GM04503 (cell line): ENCODE results near the gene CELSR3.
A peak's percentile ranks its signal among the peaks of the same experiment; 100 is the strongest.

ENCODE experiments used
- DNase-seq: peaks from one replicate; pipeline ENCODE4 v3.0.0-alpha.2; 2012; ENCODE audit warnings: low read depth

The CELSR3 gene

DNA sequence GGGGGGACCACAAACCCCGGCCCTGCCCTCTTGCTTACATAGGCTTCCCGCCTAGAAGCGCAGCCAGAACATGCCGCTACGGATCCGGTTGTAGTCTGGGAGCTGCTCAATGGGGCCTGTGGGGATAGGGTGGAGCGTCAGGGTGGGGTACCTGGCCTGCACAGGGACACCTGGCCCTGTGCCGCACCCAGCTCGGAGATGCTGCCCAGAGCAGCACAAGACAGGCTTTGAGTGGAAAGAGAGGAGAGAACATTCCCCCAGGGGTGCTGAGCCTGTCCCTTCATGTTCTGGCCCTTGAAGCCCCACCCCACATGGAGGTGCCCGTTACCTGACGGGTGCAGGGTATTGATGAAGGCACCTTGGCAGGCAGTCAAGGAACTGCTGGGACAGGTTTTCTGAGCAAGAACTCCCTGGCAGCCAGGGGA is 63.6 kb downstream of the CELSR3 start:
- DNase-seq, result no peak

DNA sequence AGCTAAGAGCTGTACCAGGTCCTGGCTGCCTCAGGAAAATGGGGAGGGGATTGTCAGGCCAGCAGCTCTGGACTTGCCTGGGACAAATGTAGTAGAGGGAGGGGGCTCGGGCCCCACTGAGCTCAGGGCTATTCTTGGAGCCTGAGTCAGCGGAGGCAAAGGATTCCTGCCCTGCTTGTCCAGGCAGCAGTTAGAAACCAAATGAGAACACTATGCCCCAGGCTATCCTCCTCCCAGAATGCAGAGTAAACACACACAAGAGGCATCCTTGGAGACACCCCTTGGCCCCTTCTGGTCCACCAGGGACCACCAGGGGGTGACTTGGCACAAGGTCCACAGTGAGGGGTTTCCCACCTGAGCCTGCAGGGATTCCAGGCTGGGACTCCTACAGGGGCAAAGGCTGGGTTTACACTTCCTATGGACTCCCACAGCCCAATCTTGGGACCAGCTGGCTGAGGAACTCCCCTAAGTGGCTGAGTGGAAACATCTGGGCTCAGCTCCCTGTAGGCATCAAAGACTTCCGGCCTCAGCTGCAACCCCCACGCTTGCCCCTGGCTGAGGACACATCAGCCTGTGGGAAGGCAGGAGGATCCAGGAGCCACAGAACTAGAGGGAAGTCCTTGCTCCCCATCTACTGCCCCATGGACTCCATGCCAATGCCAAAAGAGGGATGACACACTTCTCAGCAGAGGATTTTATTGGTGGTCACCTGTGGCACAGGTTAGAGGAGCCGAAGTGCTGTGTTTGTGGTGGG is 64.2 kb downstream of the CELSR3 start:
- peak; percentile 85 for DNase-seq

DNA sequence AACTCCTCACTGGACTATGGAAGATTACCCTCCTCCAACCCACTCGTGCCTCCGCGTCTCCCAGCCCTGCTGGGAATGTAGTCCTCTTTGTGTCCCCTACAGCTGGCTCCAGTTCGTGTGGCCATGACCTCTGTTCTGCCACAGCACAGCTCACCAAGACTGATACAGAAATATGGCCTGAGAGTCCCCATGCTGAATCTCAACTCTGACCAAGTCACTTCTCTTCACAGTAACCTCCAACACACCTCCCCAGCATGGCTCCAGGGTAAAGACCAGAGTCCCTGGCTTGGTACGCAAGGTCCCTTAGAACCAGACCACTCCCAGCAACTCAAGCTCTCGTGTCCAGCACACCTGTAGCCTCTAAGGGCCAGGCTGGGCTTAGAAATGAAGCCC is 65.3 kb downstream of the CELSR3 start:
- DNase-seq, result no peak

DNA sequence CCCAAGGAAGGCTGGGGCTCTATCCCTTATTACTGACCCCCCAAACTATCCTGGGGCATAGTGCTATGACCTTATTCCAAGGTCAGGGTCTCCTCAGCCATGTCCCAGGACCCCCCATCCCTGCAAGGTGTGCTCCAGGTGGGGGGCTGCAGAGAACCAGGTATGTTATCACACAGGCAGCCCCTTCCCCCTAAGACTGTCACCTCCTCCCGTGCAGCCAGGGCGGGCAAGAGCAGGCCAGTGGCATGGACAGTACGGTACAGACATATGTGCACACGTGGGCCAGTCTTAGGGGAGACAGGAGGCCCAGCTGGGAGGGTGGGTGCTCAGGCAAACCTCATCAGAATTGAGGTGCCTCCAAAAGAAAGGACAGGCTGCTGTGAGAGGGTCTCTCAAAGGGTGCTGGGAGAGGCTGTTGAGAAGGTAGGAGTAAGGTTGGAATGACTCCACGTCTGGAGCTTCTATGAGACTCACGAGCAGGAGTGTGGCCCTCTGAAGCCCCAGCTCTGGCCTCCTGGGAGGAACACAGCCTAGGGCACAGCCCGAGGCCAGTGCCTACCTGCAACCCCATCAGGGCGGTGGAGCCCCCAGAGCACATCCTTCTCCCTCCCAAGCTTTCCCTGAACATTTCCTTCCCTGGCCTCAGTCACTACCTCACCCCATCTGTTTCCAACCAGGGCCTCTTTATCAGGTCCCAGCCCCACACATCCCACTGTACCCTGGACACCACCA is 65.8 kb downstream of the CELSR3 start:
- no peak for DNase-seq

DNA sequence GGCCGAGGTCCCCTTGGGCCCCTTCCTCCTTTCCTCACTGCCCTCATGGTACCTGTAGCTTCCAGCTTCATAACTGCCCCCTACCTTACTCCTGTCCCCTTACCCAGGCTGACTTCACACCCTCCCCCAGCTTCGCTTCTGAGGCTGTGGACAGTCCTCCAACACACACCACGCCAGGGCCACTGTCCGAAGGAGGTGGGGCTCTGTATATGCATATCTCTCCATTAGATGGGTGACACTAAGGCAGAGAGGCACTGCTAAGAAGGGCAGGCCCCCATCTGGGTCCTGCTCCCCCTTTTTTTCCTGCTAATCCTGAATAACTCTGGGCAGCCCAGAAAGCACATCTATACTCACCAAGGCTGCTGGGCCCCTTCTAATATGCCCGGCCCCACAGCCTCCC is 66.5 kb downstream of the CELSR3 start:
- DNase-seq, result no peak

DNA sequence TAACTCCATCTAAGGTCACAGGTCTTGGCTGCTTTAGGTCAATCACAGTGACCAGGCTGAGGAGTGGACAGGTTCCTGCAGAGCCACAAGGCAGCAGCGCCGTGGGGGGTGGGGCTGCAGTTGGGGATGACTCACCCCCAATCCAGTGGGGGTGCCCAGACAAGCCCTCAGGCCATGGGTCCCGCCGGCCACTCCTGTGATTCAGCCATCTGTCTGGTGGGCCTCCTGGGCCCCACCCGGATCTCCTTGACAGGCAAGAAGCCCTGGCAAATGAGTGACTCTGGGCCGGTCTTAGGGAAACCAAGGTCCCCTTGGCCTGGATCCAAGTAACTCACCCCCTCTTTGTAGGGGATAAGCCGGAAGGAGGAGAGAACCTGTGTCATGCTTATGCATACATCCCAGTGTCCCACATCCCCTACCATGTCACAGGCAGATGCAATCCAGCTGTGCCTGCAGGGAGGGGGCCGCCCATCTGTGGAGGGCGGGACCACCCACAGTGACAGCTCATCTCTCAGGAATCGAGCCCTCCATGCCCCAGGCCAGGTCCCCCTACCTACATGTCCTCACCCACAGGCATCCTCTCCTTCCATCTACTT is 67.1 kb downstream of the CELSR3 start:
- DNase-seq, result peak; percentile 43

DNA sequence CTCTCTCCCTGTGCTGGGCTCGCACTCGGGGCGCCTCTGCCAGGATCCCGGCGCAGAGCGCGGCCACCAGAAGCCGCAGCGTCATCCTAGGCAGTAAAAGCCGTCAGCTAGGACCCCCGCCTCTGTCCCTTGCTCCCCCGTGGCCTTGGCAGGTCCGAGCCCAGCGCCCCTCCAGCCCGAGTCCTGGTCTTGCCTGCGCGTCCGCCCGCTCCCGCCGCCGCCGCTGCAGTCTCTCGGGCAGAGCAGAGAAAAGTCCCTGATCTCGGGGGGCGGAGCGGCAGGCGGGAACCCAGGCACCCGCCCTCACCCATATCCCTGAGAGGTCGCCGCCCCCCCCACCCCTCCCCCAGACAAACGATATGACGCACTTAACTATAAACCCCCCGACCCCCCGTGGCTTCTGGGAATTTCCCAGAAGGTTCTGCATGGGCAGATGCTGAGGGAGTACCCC is 67.6 kb downstream of the CELSR3 start, which contains the start of gene COL7A1:
COL7A1 (minus strand) TSS at position 255 of the 451 bp plus-strand sequence; CDS start at position 85, 170 bp downstream.
- no peak for DNase-seq

DNA sequence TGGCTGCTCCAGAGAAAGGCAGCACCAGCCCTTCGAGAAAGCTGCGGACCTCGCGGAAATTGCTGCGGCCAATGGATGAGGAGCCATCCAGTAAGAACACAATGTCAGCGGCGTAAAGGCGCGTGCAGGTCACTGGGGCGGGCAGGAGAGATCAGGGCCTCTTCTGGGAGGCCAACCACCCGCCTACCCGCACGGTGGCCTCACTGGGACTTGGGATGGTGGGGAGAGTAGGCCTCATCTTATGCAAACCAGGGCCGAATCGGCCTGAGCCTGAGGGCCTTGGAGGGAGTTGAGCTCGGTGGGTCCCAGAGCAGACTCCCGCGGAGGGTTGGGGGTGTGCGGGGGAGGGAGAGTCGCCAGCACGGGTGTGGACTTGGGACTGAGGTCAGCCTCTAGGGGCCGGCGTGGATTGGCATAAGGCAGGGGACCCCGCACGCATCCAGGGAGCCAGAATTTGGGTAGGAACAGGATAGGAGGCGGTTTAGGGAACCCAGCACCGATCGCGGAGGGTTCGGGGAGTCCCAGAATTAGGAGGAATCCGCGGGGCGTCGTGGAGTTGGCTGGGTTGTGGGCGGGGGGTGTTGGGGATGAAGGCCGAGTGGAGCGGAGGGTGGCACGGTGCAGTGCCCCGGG is 68.2 kb downstream of the CELSR3 start:
- peak; percentile 36 for DNase-seq

DNA sequence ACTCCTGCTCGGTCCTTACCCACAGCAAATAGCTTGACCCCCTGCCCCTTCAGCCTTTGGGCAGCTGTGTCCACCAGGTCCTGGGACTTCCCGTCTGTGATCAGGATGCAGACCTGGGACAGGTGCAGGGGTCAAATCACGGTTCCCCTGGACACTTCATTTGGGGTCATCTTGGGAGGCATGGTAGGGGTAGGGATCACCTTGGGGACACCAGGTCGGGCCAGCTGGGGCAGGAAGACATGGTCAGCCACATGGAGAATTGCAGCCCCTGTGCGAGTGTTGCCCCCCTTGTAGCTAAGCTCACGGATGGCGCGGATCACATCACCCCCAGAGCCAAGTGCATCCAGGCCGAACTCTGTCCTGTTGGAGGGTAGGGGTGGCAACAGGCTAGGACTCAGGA is 69.3 kb downstream of the CELSR3 start:
- DNase-seq, result no peak

DNA sequence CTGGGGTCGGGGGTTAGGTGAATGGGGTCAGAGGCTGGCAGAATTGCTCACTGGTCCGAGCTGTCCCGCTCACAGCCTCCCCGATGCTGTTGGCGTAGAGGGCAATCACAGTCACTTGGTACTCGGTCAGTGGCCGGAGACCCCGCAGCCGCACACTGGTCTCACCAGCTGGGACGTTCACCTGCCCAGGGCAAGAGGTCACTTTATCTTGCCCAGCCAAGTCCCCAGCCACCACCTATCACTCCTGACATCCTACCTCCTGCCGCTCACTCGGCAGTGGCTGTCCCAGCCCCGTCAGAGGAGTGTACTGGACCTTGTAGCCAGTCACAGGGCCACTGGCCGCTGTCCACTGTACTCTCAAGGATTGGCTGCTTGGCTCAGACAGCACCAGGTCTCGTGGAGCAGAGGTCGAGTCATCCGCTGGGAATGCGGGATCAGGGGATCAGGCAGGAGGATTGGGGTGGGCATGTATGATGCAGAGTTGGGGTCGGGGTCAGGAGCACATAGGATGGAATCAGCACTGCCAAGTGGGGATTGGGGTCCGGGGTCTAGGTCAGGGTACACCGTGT is 70.1 kb downstream of the CELSR3 start:
- no peak for DNase-seq

DNA sequence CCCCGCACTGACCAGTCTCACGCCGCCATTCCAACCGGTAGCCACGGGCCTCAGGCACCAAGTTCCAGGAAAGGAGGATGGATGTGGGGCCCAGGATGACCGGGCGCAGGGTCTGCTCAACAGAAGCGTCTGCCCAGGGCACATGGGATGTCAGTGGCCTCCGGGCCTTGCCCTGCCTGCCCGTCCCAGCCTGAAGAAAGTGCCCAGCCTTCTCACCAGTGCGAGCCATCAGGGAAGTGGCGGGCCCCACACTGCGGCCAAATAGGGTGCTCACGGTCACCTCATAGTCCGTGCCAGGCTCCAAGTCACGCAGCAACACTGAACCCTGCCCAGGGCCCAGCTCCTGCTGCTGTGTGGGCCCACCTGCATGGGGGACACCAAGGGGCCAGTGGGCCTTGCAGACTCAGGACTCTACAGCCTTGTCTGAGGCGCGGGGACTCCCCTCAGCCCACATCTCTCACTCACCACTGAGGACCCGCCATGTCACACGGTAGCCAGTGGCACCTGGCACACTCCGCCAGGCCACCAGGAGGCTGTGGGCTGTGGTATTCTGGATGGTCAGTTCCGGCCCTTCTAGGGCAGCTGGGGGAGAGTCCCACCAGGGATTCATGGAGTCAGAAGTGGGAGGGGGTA is 70.7 kb downstream of the CELSR3 start:
- DNase-seq, result no peak

DNA sequence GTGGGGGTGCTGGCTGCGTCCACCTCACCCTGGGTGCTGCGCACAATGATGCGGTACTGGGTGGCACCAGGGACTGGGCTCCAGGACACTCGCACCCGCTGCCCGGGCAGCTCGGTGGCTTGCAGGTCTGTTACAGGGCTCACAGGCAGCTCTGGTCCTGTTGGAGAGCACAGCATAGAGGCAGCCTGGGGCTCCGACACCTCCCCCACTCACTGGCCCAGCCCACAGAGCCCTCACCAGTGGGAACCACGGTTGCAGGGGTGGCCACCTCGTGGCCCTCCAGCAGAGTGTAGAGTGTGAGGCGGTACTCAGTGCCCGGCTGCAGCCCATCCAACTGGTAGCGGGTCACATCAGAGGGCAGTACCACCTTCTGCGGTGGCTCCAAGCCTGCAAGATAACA is 71.2 kb downstream of the CELSR3 start:
- no peak for DNase-seq

DNA sequence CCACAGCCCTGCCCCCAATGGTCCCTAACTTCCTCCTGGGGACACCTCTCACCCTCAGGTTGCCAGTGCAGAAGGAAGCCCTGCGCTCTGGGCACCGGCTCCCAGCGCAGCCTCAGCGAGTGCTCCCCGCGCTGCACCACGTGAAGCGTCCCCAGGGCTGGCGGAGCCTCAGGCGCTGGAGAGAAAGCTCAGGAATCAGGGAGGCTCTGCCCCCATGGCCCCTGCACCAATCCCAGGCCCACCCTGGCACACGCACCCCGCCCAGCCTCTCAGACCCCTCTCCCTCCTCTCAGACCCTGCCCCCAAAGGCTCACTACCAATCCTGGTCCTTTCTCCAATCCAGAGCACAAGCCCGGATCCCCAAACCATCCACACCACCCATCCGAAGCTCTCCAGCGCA is 74.5 kb downstream of the CELSR3 start:
- no peak for DNase-seq

DNA sequence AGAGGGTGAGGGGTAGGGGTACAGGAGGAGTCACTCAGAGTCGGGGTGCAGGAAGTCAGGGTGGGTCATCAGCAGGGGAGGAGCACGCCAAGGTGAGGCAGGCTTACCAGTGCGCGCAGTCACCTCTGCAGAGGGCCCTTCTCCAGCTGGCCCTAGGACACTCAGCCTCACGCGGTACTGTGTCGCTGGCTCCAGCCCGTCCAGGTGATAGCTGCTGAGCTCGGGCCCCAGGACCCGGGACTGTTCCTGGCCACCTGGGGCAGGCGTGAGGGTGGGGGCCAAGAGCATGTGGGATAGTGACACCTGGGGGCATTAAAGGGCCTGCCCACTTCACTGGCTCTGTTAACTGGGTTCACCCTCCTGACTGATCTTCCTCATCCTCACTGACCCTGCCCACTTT is 75.0 kb downstream of the CELSR3 start:
- DNase-seq, result no peak
